ENCODE results near the gene TEAD1.

TEAD1 gene

DNA sequence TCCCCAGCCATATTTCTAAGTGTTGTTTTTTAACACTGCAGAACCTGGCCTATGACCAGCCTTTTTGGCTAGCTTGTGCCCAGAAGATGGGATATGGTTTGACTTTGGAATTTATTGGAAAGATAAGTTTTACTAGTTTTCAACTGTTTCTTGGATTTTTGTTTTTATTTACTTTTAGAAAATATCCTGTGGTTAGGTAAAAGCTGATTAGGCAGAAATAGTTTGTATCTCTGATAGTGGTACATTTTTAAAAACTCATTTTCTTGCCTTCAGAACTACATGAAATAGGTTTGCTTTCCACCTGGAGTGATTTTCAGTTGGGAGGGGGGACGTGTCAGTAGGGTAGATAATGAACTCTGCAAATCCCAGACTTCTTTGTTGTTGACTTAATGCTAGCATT, 243.6 kb downstream of the TEAD1 start:
- Histone ChIP-seq H3K36me3 (ENCODE audit: control insufficient read depth, insufficient read depth, low read length) (no peaks in the 10 kb centered on the region), H3K27ac (ENCODE audit: low read depth, low read length) (no peak overlapping the region), H3K4me1 (ENCODE audit: control insufficient read depth, insufficient read depth, low read length) (peaks cover 3% of the 10 kb centered on the region)

DNA sequence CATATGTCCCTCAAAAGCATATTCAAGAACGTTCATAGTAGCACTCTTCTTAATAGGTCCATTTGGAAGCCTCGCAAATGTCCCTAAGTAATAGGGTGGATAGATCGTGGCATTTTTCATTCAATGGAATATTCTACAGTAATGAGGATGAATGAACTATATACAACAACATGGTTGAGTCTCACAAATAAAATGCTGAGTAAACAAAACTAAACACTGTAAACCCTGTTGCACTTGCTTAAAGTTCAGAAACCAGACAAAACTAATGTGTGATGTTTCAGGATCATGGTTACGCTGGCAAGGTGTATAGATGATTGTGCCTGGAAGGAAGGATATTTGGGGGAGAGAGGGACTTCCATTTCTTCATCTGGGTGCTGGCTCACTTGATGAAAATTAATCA, 244.4 kb downstream of the TEAD1 start:
- Histone ChIP-seq H3K27me3 (ENCODE audit: control insufficient read depth, insufficient read depth, low read length) (no peaks in the 10 kb centered on the region), H3K36me3 (ENCODE audit: control insufficient read depth, insufficient read depth, low read length) (no peaks in the 10 kb centered on the region), H3K4me3 (ENCODE audit: low read length) (no peak overlapping the region), H3K27ac (ENCODE audit: low read depth, low read length) (no peak overlapping the region), H3K4me1 (ENCODE audit: control insufficient read depth, insufficient read depth, low read length) (peaks cover 3% of the 10 kb centered on the region), H3K9ac (ENCODE audit: low read length) (no peak overlapping the region)

More for the DNA sequence above, 243.6 kb downstream of the TEAD1 start:
- Histone ChIP-seq H3K27me3 (ENCODE audit: control insufficient read depth, insufficient read depth, low read length) (no peaks in the 10 kb centered on the region), H3K4me3 (ENCODE audit: low read length) (no peak overlapping the region), H3K9ac (ENCODE audit: low read length) (no peak overlapping the region)

DNA sequence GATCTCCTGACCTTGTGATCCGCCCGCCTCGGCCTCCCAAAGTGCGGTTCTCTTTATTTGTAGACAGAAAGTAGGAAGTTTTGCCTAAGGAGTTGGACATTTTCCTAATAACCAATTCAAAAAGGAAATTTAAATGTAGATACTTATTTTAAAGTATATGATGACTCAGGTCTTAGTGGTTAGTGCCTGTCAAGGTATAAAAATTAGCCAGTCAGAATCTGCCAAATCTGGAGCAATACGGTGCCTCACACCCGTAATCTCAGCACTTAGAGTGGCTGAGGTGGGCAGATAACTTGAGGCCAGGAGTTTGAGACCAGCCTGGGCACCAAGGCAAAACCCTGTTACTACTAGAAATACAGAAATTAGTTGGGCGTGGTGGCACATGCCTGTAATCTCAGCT, 248.2 kb downstream of the TEAD1 start:
- Histone ChIP-seq H3K9ac (ENCODE audit: low read length) (no peak overlapping the region), H3K27me3 (ENCODE audit: control insufficient read depth, insufficient read depth, low read length) (no peaks in the 10 kb centered on the region), H3K4me1 (ENCODE audit: control insufficient read depth, insufficient read depth, low read length) (no peaks in the 10 kb centered on the region), H3K27ac (ENCODE audit: low read depth, low read length) (no peak overlapping the region), H3K36me3 (ENCODE audit: control insufficient read depth, insufficient read depth, low read length) (no peaks in the 10 kb centered on the region), H3K4me3 (ENCODE audit: low read length) (no peak overlapping the region)

DNA sequence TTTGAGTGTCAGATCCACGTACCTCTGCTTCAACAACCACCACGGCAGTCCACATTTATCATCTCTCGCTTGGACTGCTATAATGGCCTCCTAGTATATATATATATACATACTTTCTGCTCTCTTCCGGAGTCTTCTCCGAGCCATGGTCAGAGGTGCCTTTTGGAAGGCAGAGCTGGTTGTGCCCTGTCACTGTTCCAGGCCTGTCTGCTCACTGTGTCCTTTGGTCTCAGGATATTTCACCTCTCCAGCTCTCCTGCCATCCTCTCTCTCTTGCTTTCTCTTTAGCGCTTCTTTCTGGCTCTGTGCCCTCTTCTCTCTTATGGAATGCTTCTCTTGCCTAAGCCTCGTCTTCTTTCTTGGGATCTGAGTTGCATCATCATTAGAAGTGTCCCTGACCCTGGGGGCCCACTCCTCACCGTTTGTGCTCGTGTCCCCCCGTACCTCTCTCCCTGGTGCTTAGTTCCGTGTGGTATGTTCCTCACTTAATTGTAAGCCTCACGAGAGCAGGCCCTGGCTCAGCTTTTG, 248.8 kb downstream of the TEAD1 start:
- Histone ChIP-seq H3K9ac (ENCODE audit: low read length) (no peak overlapping the region), H3K4me1 (ENCODE audit: control insufficient read depth, insufficient read depth, low read length) (no peaks in the 10 kb centered on the region), H3K27me3 (ENCODE audit: control insufficient read depth, insufficient read depth, low read length) (no peaks in the 10 kb centered on the region), H3K27ac (ENCODE audit: low read depth, low read length) (no peak overlapping the region), H3K36me3 (ENCODE audit: control insufficient read depth, insufficient read depth, low read length) (no peaks in the 10 kb centered on the region), H3K4me3 (ENCODE audit: low read length) (no peak overlapping the region)

DNA sequence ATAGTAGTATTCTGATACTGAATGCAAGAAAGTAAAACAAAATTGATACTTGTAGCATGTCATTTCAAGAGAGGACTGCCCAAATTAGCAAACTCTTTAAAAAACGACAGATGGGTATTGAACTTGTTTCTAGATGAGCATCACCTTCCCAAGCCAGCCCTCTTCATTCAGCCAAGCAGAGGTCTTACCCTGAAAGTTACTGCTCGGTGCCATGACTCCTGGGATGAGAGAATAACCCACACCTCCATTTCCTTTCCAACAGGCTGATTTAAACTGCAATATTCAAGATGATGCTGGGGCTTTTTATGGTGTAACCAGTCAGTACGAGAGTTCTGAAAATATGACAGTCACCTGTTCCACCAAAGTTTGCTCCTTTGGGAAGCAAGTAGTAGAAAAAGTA, 250.4 kb downstream of the TEAD1 start:
- Histone ChIP-seq H3K9ac (ENCODE audit: low read length) (no peak overlapping the region), H3K27me3 (ENCODE audit: control insufficient read depth, insufficient read depth, low read length) (no peaks in the 10 kb centered on the region), H3K36me3 (ENCODE audit: control insufficient read depth, insufficient read depth, low read length) (no peaks in the 10 kb centered on the region), H3K27ac (ENCODE audit: low read depth, low read length) (no peak overlapping the region), H3K4me1 (ENCODE audit: control insufficient read depth, insufficient read depth, low read length) (no peaks in the 10 kb centered on the region), H3K4me3 (ENCODE audit: low read length) (no peak overlapping the region)

DNA sequence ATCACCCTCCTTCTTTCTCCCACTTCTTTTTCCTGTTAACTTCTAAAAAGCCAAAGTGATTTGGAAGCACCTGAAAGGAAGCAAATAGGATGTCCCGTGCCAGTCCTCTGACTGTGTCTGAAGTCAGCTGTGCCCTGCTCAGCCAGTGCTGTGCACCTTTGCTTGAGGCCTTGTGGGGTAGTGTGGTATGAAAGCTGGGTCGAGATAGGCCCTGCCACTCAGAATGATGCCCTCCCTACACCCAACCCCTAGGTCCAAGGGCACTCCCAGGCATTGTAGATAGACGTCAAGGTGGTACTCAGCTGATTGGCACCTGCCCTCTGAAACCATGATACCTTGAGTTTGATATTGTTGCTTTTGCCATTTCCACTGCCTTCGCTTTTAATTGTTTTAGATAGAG, 251.3 kb downstream of the TEAD1 start:
- Histone ChIP-seq H3K27me3 (ENCODE audit: control insufficient read depth, insufficient read depth, low read length) (no peaks in the 10 kb centered on the region), H3K4me3 (ENCODE audit: low read length) (no peak overlapping the region), H3K27ac (ENCODE audit: low read depth, low read length) (no peak overlapping the region), H3K36me3 (ENCODE audit: control insufficient read depth, insufficient read depth, low read length) (no peaks in the 10 kb centered on the region), H3K9ac (ENCODE audit: low read length) (no peak overlapping the region), H3K4me1 (ENCODE audit: control insufficient read depth, insufficient read depth, low read length) (no peaks in the 10 kb centered on the region)

DNA sequence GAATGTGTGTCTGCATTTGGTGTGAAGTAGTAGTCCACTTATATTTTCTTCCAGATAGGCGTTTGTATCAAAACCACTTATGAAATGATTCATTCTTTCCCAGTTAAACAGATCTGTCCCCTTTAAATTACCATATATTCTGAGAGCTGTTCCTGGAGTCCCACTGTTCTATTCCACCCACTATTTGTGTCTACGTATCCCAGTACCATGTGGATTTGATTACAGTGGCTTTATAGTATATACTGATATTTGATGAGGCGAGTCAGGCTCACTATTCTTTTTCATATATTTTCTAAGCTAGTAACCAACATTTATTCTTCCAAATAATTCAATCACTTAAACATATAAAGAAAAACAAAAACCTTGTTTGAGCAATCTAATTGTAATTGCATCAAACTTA, 253.0 kb downstream of the TEAD1 start:
- H3K4me3 ChIP-seq (ENCODE audit: low read length): no peak overlapping the region
- H3K4me1 ChIP-seq (ENCODE audit: control insufficient read depth, insufficient read depth, low read length): no peaks in the 10 kb centered on the region
- no peaks in the 10 kb centered on the region for H3K27me3 ChIP-seq (ENCODE audit: control insufficient read depth, insufficient read depth, low read length)
- no peaks in the 10 kb centered on the region for H3K36me3 ChIP-seq (ENCODE audit: control insufficient read depth, insufficient read depth, low read length)
- H3K27ac ChIP-seq (ENCODE audit: low read depth, low read length): no peak overlapping the region
- H3K9ac ChIP-seq (ENCODE audit: low read length): no peak overlapping the region

DNA sequence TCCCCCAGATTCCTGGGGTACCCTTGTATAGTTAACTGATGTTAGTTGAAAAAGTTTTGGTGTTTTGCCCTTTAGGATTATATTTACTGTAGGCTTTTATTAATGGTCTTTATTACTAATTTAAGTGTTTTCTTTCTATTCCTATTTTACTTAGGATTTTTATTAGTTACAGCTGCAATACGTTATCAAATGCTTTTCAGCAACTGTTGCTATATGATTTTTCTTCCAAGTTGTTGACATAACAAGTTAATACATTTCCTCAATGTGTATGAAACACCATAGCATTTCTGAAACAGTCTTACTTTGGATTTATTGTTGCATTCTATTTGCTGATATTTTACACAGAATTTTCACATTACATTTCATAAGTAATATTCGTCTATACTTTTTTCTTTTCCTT, 253.7 kb downstream of the TEAD1 start:
- Histone ChIP-seq H3K27ac (ENCODE audit: low read depth, low read length) (no peak overlapping the region), H3K36me3 (ENCODE audit: control insufficient read depth, insufficient read depth, low read length) (no peaks in the 10 kb centered on the region), H3K4me3 (ENCODE audit: low read length) (no peak overlapping the region), H3K27me3 (ENCODE audit: control insufficient read depth, insufficient read depth, low read length) (no peaks in the 10 kb centered on the region), H3K9ac (ENCODE audit: low read length) (no peak overlapping the region), H3K4me1 (ENCODE audit: control insufficient read depth, insufficient read depth, low read length) (no peaks in the 10 kb centered on the region)

DNA sequence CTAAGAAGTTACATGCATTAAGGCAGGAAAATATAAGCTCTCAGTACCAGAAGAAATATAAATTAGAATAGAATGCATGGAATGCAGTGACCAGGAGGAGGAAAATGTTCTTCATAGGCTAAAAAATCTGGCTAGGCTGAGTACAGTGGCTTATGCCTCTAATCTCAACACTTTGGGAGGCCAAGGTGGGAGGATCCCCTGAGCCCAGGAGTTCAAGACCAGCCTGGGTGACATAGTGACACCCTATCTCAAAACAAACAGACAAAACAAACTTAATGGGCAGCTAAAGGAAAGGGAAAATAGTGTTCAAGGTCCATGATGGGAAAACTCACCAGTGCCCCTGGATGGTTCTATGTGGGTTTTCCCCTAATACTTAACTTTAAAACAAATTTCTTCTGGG, 256.6 kb downstream of the TEAD1 start:
- Histone ChIP-seq H3K9ac (ENCODE audit: low read length) (no peak overlapping the region), H3K27me3 (ENCODE audit: control insufficient read depth, insufficient read depth, low read length) (no peaks in the 10 kb centered on the region), H3K36me3 (ENCODE audit: control insufficient read depth, insufficient read depth, low read length) (no peaks in the 10 kb centered on the region), H3K4me1 (ENCODE audit: control insufficient read depth, insufficient read depth, low read length) (no peaks in the 10 kb centered on the region), H3K4me3 (ENCODE audit: low read length) (no peak overlapping the region), H3K27ac (ENCODE audit: low read depth, low read length) (no peak overlapping the region)

DNA sequence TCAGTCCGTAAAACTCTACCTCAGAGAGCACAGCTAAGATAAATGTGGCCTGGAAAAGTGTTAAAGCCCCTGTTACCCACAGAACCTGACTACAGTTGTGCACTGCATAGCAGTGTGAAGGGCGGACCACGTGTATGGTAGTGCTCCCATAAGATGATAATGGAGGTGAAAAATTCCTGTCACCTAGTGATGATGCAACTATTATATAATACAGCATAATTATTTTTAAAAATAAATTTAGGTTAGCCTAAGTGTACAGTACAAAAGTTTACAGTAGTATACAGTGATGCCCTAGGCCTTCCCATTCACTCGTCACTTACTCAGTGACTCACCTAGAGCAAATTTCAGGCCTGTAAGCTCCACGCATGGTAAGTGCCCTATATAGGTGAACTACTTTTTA, 258.3 kb downstream of the TEAD1 start:
- no peaks in the 10 kb centered on the region for H3K36me3 ChIP-seq (ENCODE audit: control insufficient read depth, insufficient read depth, low read length)
- H3K4me1 ChIP-seq (ENCODE audit: control insufficient read depth, insufficient read depth, low read length): no peaks in the 10 kb centered on the region
- H3K27ac ChIP-seq (ENCODE audit: low read depth, low read length): no peak overlapping the region
- H3K9ac ChIP-seq (ENCODE audit: low read length): no peak overlapping the region
- H3K27me3 ChIP-seq (ENCODE audit: control insufficient read depth, insufficient read depth, low read length): no peaks in the 10 kb centered on the region
- no peak overlapping the region for H3K4me3 ChIP-seq (ENCODE audit: low read length)

DNA sequence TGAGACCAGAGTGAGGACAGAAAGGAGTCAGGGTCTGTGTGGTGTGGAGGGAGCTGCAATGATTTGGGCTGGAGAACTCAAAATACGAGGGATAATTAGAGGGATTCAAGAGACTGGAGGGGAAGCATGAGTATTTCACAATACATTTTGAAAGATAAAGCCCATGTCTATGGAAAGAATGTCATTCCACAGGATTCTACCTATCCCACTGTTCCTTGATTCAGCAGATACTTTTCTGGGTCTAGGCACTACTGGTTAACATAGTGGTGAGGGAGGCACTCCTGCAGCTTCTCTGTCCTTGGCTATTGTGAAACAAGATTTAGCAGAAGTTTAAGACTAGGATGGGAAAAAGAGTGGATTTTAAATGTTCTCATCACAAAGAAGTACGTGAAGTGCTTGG, 262.0 kb downstream of the TEAD1 start:
- Histone ChIP-seq H3K27ac (ENCODE audit: low read depth, low read length) (no peak overlapping the region), H3K36me3 (ENCODE audit: control insufficient read depth, insufficient read depth, low read length) (peaks cover 6% of the 10 kb centered on the region)

DNA sequence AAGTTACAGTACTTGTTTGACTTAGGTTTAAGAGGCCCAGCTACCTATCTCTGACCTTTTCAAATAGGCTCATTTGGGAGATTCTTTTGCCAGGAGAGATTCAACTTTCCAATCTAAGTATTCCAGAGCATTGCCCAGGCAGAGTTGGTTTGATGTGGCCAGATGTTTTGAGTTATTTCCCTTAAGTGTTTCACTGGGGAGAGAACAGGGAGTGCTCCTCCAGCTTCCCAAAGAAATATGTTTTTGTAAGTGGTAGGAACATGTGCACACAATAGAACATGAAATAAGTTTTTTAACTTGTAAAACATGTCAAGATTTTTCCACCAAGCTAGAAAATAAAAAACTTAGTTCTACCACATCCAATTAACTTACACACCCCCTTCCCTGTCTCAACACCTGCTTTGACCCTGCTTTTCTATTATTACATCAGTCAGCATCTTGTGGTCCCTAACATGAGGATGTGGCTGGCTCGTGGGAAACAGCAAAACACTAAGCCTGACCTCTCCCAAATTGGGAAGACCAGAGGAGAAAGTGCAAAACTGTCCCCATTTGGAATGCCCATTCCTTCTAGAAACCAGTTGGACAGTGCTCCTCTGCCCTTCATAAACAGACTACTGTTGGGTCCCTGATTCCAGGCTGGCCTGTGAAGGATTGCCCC, 264.5 kb downstream of the TEAD1 start:
- Histone ChIP-seq H3K27ac (ENCODE audit: low read depth, low read length) (no peak overlapping the region), H3K36me3 (ENCODE audit: control insufficient read depth, insufficient read depth, low read length) (peaks cover 6% of the 10 kb centered on the region), H3K4me1 (ENCODE audit: control insufficient read depth, insufficient read depth, low read length) (no peaks in the 10 kb centered on the region), H3K27me3 (ENCODE audit: control insufficient read depth, insufficient read depth, low read length) (no peaks in the 10 kb centered on the region), H3K4me3 (ENCODE audit: low read length) (no peak overlapping the region), H3K9ac (ENCODE audit: low read length) (no peak overlapping the region)

More for the DNA sequence above, 262.0 kb downstream of the TEAD1 start:
- Histone ChIP-seq H3K4me3 (ENCODE audit: low read length) (no peak overlapping the region), H3K9ac (ENCODE audit: low read length) (no peak overlapping the region), H3K27me3 (ENCODE audit: control insufficient read depth, insufficient read depth, low read length) (no peaks in the 10 kb centered on the region), H3K4me1 (ENCODE audit: control insufficient read depth, insufficient read depth, low read length) (no peaks in the 10 kb centered on the region)

DNA sequence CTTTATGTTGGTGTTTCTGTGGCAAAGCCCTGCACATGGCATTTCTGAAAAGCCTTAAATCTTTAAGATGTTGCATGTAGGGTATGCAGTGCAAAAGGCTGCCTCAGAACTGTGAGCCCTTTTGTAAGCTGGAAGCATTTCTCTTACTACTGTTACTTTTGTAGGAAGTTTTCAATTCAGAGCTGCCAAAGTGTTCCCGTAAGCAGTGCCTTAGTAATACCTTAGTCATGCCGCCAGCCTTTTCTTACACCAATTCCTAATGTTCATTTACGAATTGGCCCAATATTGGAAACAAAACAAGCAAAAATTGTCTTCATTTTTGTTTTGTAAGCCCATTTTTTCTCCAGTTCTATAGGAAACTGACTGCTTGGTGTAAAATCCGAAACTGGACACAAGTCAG, 267.4 kb downstream of the TEAD1 start:
- H3K9ac ChIP-seq (ENCODE audit: low read length): no peak overlapping the region
- no peaks in the 10 kb centered on the region for H3K4me1 ChIP-seq (ENCODE audit: control insufficient read depth, insufficient read depth, low read length)
- no peaks in the 10 kb centered on the region for H3K27me3 ChIP-seq (ENCODE audit: control insufficient read depth, insufficient read depth, low read length)
- H3K36me3 ChIP-seq (ENCODE audit: control insufficient read depth, insufficient read depth, low read length): peaks cover 6% of the 10 kb centered on the region
- H3K4me3 ChIP-seq (ENCODE audit: low read length): no peak overlapping the region
- H3K27ac ChIP-seq (ENCODE audit: low read depth, low read length): no peak overlapping the region

Data from rectal smooth muscle tissue (tissue), 1 donor.